Raji (cell line): ENCODE measurements around the gene TTL.
A peak's percentile ranks its signal among the peaks of the same experiment; 100 is the strongest.

Experiments
- POLR2A ChIP-seq: IDR thresholded peaks from 2 replicates; pipeline ENCODE4 v1.6.1; 2011; ENCODE audit warnings: low read depth, low read length, control low read depth; ENCODE audit not compliant: insufficient read depth

The TTL gene

DNA sequence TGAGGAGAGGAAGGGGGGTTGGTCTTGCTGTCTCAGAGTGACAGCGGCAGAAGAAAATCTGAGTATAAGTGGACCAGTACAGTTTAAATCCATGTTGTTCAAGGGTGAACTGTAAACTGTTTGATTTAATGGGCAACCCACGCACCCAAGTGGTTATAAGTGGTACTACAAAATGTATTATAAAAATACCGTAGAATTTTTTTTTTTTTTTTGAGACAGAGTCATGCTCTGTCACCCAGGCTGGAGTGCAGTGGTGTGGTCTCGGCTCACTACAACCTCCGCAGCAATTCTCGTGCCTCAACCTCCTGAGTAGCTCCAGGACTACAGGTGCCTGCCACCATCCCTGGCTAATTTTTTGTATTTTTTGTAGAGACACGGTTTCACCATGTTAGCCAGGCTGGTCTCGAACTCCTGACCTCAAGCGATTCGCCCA is 100.4 kb downstream of the TTL start:
- TF ChIP-seq POLR2A = no peak

DNA sequence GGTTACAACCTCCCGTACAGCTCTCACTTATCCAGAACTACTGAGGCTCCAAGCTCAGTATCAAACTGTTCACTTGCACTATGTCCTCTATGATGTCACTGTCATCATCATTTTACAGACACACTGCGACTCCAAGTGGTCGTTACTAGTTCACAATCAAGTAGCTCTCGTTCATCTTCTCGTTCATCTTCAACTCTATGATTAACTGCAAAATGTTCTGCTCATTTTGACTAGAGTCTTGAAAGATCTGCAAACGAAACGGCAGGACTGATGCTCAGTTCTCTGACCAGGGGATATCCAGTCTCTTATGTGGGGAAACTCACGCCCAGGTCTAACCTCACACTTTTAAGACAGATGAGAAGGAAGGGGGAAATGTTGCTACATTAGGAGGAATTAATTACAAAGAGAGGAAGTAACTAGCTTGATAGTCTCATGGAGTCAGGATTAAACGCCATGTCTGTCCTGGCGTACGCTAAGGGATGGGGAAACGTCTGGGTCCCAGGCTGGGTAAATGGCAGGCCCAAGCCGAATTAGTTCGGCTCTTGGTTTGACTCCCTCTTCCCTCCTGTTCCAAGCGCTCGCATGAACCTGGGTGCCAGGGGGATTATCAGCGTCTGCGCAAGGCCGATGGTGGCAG is 101.7 kb downstream of the TTL start:
- no peak for TF ChIP-seq POLR2A

DNA sequence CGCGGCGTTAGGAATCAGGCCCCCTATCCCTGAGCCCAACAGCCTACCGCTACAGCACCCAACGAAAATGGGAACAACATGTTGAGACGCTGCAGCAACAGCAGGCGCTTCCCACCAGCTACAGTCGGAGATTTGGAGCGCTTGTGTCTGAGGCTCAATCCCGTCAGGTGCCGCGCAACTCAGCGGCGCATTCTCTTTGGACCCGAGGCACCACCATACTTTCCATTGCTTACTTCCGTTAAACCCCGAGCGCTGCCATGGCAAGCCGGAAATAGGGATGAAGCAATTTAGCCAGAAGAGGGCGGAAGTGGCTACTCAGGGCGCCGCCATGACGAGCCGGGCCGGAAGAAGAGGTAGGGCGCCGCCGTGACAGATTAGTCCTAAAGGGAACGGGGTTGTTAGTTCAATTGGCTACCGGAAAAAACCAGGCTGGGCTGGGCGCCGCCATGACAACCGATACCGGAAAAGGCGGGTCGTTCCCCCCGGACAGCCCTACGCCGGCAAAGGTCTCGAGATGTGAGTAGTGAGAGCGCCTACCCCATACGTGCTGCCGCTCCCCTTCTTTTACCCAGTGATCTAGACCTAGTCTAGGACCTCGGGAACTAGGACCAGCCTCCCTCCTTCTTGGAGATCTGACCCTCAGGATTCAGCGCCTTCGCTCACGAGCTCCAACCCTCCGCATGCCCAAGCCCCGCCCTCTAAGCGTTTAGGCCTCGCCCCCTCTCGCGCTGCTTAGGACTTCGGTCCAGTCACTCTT is 102.4 kb downstream of the TTL start, which contains the start of gene CHCHD5:
TSS of gene CHCHD5 (plus strand) at position 476 of the 757 bp plus-strand sequence. CDS start at position 515, 39 bp downstream.
- TF ChIP-seq POLR2A = peak; percentile 83

DNA sequence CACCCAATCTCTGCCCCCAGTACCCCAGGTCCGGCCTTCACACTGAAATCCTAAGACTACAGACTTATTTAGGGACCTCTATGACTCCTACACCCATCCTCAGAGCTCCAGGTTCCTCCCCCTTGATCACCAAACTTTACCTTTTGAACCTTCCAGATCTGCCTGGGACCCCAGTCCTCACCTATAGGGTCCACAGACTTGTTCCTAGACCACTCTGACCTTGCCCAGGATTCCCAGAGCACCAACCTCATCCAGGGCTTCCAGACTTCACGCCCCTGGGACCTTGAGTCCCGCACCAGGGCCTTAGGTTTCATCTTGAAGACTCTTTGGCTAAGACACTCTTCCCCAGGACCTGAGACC is 102.9 kb downstream of the TTL start:
- TF ChIP-seq POLR2A = no peak; the same call in 1 of the 2 replicates

DNA sequence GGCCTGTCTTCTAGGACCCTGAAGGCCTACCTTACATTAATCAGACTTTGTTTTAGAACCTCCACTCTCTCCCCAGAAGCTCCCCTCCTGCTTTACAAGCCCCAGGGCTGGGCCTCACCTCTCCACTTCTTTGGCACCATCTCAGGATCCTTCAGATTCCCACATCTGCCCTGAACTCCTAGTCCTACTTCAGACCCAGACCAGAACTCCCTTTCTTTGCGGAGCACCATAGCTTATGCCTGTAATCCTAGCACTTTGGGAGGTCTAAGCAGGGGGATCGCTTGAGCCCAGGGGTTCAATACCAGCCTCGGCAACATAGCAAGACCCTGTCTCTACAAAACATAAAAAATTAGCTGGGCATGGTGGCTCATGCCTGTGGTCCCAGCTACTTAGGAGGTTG is 103.4 kb downstream of the TTL start:
- no peak for TF ChIP-seq POLR2A

DNA sequence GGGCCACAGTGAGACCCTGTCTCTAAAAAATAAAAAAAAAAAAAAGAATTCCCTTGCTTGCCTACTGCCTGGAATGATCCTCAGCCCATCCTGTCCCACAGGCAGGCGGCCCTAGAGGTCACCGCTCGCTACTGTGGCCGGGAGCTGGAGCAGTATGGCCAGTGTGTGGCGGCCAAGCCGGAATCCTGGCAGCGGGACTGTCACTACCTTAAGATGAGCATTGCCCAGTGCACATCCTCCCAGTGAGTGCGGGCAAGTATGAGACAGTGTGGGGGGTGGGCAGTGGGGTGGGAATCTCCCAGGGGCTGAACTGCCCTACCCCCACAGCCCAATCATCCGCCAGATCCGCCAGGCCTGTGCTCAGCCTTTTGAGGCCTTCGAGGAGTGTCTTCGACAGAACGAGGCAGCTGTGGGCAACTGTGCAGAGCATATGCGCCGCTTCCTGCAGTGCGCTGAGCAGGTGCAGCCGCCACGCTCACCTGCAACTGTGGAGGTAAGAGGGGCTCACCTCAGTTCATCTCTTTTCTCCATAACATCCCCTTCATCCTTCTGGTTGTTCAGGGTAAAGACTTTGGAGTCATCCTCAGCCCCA is 104.0 kb downstream of the TTL start:
- TF ChIP-seq POLR2A = no peak

DNA sequence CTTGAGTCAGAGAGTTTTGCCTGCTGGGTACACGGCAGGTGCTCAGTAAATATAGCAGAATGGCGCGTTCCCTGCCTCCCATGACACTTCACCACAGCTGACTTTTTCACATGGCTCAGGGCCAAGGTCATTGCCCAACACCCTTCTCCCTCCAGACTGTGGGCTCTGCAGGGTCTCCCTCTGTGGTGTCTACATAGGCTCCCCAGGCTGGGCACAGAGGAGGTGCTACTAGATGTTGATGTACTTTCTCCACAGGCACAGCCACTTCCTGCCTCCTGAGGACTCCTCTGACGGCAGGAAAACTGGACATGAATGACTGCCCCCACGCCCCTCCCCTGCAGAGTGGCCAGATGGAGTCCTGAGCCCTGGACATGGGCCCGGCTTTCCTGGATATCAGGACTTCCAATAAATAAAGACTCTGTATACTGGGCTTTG is 106.7 kb downstream of the TTL start:
- no peak for TF ChIP-seq POLR2A
